ENCODE measurements around the gene SNAPC2. TPM values are rescaled to one million over a fixed set of nuclear protein-coding genes. Genes with fewer than 3 reads are reported as not detected.

SNAPC2 gene
- total RNA-seq, 6 donors from 2014 or later: 5.2 to 28.0 (median 19.2) TPM

DNA sequence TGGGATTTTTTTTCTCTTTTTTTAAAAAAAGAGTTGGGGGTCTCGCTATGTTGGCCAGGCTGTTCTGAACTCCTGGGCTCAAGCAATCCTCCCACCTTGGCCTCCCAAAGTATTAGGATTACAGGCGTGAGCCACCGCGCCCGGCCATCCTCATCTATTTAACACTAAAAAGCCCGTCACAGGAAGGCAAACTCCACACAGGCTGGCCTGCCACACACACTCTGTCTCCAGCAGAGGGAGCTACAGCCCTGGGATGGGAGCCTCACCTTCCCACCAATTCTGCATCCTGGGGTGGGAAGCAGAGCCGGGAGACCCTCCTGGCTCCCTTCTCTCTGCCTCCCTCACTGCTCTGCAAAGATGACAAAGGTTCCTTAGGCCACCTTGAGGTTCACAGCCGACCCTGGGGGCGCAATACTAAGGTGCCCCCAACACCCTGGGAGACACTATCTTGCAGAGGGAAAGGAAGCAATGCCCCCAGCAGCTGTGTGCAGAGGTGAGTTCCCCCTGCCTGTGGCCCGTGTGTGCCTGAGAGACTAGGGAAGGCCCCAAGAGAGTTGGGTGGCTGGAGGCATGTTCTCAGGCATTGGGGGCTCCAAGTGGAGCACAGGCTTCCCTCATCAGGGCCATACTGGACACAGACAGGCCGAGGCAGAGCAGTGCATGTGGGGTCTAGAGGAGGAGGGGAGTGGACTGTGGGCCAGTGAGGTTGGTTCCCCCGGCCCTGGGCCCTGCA is 50.7 kb downstream of the SNAPC2 start:
- H3K36me3 ChIP-seq: peaks cover 12 to 93% (median 67%) of the 10 kb centered on the region in 4 donors
- DNase-seq: no peak
- H3K9me3 ChIP-seq: no peaks in the 10 kb centered on the region
- TF ChIP-seq, protein P1, sequence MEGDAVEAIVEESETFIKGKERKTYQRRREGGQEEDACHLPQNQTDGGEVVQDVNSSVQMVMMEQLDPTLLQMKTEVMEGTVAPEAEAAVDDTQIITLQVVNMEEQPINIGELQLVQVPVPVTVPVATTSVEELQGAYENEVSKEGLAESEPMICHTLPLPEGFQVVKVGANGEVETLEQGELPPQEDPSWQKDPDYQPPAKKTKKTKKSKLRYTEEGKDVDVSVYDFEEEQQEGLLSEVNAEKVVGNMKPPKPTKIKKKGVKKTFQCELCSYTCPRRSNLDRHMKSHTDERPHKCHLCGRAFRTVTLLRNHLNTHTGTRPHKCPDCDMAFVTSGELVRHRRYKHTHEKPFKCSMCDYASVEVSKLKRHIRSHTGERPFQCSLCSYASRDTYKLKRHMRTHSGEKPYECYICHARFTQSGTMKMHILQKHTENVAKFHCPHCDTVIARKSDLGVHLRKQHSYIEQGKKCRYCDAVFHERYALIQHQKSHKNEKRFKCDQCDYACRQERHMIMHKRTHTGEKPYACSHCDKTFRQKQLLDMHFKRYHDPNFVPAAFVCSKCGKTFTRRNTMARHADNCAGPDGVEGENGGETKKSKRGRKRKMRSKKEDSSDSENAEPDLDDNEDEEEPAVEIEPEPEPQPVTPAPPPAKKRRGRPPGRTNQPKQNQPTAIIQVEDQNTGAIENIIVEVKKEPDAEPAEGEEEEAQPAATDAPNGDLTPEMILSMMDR (IDR thresholded peaks at IDR 0.05): peak; percentile 20 to 68 (median 50)
- no peak for TF ChIP-seq EP300 (IDR thresholded peaks at IDR 0.05)
- peak in 1 of 2 donors; percentile 6 for ATAC-seq (ENCODE audit: low FRiP score in 2 of 2)
- H3K4me3 ChIP-seq: no peak overlapping the region
- 78 to 82% methylated on average over 12 of the region's 12 CpGs for WGBS, 2 donors
- H3K27me3 ChIP-seq: no peaks in the 10 kb centered on the region
- no peak overlapping the region for H3K27ac ChIP-seq
- H3K4me1 ChIP-seq: no peaks in the 10 kb centered on the region

DNA sequence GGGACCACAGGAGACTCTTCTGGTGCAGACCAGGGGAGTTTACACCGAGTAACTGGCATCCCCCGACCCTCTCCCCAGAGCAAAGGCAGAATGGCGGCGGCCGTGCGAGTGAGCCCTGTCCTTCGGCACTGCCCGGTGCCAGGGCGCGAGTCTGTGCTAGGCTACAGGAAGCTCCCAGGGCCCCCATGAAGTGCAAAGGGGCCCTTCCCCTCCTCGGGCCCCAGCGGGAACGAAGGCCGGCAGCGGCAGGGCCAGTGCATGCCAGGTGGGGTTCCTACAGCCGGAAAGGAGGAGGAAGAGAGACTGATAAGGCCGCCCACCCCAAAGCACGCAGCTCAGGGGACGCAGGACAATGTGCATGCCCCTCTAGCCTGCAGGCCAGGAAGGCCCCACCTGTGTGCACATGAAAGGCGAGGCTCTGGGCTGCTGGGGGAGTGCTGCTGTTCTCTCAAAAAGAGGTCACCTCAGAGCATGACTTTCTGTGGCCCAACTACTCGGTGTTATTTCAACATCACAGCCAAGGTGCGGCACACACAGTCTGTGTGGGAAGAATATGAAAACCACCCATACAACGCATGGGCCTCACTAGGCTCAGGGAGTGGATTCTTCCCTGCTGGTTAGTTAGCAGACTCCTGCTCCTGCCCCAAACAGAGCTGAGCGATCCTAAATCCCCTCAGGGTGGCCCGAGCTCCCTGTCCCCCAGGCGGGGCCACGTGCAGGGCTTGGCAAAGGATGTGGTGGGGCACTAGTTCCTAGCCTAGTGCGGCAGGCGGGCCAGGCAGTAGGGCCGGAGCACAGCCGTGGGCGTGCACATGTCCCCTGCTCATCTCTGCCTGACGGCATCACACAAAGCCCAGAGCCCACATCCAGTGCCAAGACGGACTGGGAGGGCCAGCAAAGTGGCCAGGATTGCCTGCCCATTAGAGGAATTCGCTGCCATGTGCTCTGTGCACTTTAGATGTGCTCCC is 51.7 kb downstream of the SNAPC2 start:
- H3K4me3 ChIP-seq: no peak overlapping the region
- 83 to 97% methylated on average over 11 to 35 of the region's 35 CpGs for WGBS, 2 donors
- no peaks in the 10 kb centered on the region for H3K27me3 ChIP-seq
- ATAC-seq (ENCODE audit: low FRiP score in 2 of 2): peak in 1 of 2 donors; percentile 5
- TF ChIP-seq, protein P1 (IDR thresholded peaks at IDR 0.05): no peak
- TF ChIP-seq POLR2A (IDR thresholded peaks at IDR 0.05): no peak
- no peak for TF ChIP-seq POLR2AphosphoS5 (IDR thresholded peaks at IDR 0.05)
- TF ChIP-seq EP300 (IDR thresholded peaks at IDR 0.05): no peak
- H3K9me3 ChIP-seq: no peaks in the 10 kb centered on the region
- no peak overlapping the region for H3K27ac ChIP-seq
- DNase-seq: no peak
- peaks cover 10 to 89% (median 60%) of the 10 kb centered on the region in 4 donors for H3K36me3 ChIP-seq
- H3K4me1 ChIP-seq: no peaks in the 10 kb centered on the region

Other genes with a start within 250 kb of the SNAPC2 start
- gene MCEMP1, start 243.2 kb upstream of the SNAPC2 start, total RNA-seq: 100 to 1,000 TPM in 2 of 6 donors, 10 to 100 TPM in 3, 1 to 10 TPM in 1; 9.4 to 160 (median 36.6) TPM
- 100 to 1,000 TPM in 1 of 6 donors, 10 to 100 TPM in 5; 33.9 to 105 (median 52.0) TPM for gene TRAPPC5, start 239.5 kb upstream of the SNAPC2 start, total RNA-seq
- 1 to 10 TPM in 1 of 6 donors, under 1 TPM in 1, not detected in 4; 0.83 to 2.9 TPM for gene FCER2, start 218.2 kb upstream of the SNAPC2 start, total RNA-seq
- 1 to 10 TPM in 3 of 6 donors, under 1 TPM in 1, not detected in 2; 0.40 to 2.5 (median 1.5) TPM for gene CLEC4G, start 188.2 kb upstream of the SNAPC2 start, total RNA-seq
- 10 to 100 TPM in 1 of 6 donors, 1 to 10 TPM in 3, under 1 TPM in 2; 0.55 to 14.8 (median 1.7) TPM for gene CD209, start 172.8 kb upstream of the SNAPC2 start, total RNA-seq
- gene CLEC4M, start 157.1 kb upstream of the SNAPC2 start, total RNA-seq: 1 to 10 TPM in 4 of 6 donors, under 1 TPM in 1, not detected in 1; 0.86 to 7.4 (median 3.1) TPM
- 10 to 100 TPM; 12.0 to 24.1 (median 15.6) TPM for gene EVI5L, start 90.1 kb upstream of the SNAPC2 start, total RNA-seq
- 1 to 10 TPM in 5 of 6 donors, under 1 TPM in 1; 0.46 to 9.4 (median 2.7) TPM for gene PRR36, start 45.9 kb upstream of the SNAPC2 start, total RNA-seq
- gene LRRC8E, start 31.8 kb upstream of the SNAPC2 start, total RNA-seq: 10 to 100 TPM in 1 of 6 donors, 1 to 10 TPM in 5; 1.0 to 11.7 (median 6.9) TPM
- gene MAP2K7, start 16.5 kb upstream of the SNAPC2 start, total RNA-seq: 10 to 100 TPM; 21.1 to 61.8 (median 33.0) TPM
- 1 to 10 TPM in 1 of 6 donors, under 1 TPM in 1, not detected in 4; 0.37 to 1.1 TPM for gene TGFBR3L, start 5.5 kb upstream of the SNAPC2 start, total RNA-seq
- 10 to 100 TPM in 3 of 6 donors, 1 to 10 TPM in 3; 1.2 to 28.3 (median 13.4) TPM for gene CTXN1, start 5.8 kb downstream of the SNAPC2 start, total RNA-seq
- 10 to 100 TPM; 39.8 to 83.2 (median 52.7) TPM for gene TIMM44, start 23.3 kb downstream of the SNAPC2 start, total RNA-seq
- gene ELAVL1, start 85.3 kb downstream of the SNAPC2 start, total RNA-seq: 10 to 100 TPM; 21.0 to 71.1 (median 36.1) TPM
- gene CCL25, start 132.4 kb downstream of the SNAPC2 start, total RNA-seq: not detected
- 100 to 1,000 TPM in 1 of 6 donors, 10 to 100 TPM in 1, 1 to 10 TPM in 3, under 1 TPM in 1; 0.10 to 106 (median 8.0) TPM for gene FBN3, start 229.3 kb downstream of the SNAPC2 start, total RNA-seq

Measured in upper lobe of left lung (tissue), 6 donors.